NCI-H1105 (cell line): ENCODE measurements around the gene SUPT20H.
A peak's percentile ranks its signal among the peaks of the same experiment; 100 is the strongest.

Experiments
- DNase-seq: peaks from one replicate; lab custom pipeline; 2025; lab: John Stamatoyannopoulos, UW

The SUPT20H gene

GRCh38 chr13:36999054-36999714 is 60.3 kb downstream of the SUPT20H start, which contains the start of gene ALG5:
TSS of gene ALG5 (minus strand) at chr13:36999340. CDS start at chr13:36999300, 40 bp downstream.
- peak; percentile 78 for DNase-seq

GRCh38 chr13:36998624-36999041 is 60.9 kb downstream of the SUPT20H start:
- peak; percentile 10 for DNase-seq

DNA sequence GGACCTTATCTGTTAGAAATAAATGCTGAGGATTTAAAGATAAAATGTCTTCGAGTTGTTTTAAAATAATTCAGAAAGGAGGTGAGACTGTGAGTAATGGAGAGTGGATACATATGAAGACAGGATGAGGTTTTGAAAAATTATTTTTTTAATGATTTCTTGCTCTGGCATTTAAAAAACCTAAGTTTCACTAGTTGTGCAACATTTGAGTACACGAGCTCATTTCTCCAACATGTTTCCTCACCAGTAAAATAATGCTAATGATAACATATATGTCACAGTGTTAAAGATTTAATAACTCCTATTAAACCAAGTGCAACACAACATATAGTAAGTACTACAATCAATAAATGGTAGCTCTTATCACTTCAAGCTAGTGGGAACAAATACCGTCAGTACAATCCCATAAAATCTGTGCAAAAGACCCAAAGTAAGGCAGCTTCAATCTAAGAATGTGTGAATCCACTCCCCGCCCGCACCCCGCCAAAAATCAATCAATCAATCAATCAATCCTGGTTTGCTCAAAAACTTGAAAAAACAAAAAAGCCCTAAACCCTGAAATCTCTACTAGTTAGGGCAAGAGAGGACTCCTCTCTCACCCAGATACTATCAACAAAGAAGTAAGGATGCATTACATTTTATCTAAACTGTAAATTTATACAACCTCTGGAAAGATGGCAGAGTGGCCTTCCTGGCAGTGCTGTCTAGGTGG is 61.6 kb downstream of the SUPT20H start:
- no peak for DNase-seq

DNA sequence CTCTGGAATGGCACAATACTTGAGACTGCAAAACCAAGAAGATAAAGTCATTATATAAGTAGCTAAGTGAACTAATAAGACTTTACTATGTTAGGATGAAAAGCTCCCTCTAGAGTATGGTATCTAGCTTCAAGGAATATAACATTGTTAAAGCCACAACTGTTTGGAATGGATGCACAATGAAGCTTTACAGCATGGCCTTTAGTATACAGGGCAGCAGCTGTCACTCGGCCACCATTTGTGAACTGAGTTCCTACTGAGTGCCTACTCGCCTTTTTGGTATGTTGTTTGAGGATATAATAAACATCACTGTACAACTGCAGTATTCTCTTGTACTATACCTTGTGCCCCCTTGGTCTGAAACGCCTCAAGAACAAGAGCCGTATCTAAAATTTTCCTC is 67.1 kb downstream of the SUPT20H start:
- no peak for DNase-seq

- DNase-seq, result no peak
Observed at GRCh38 chr13:36986462-36987240, 72.8 kb downstream of the SUPT20H start.

GRCh38 chr13:36981156-36981743 is 78.2 kb downstream of the SUPT20H start:
- peak; percentile 15 for DNase-seq

- DNase-seq, result no peak
Observed at GRCh38 chr13:36979361-36980050, 80.0 kb downstream of the SUPT20H start.

DNA sequence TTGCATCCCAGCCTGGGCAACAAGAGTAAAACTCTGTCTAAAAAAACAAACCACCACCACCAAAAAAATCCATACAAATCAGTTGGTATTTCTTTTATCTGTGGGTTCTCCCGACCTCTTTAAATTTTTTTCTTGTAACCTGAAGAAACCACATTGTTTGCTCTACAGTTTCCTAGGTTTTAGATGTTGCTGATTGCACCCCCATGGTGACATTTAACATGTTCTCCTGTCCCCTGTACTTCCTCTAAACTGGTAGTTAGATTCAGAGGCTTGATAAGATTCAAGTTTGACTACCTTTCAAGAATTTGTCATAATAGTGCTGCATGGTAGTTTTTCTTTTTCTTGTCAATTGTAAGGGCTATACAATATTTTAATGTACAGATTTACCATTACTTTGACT is 84.3 kb downstream of the SUPT20H start:
- DNase-seq, result no peak

- no peak for DNase-seq
Observed at GRCh38 chr13:36973621-36974295, 85.7 kb downstream of the SUPT20H start.

DNA sequence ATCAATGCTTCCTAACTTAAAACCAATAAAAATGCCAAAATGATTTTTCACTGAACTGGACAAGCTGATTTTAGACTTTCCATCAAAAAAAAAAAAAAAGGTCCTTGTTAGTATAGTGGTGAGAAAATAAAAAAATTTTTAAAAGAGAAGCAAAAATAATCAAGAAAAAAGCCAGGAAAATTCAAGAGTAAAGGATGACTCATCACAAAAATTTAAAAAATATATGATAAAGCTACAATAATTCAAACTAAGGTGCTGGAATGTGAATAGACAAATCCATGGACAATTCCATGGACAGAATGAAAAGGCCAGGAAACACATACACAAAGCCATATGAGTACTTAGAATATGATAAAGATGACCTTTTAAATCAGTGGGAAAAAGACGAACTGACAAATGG is 86.5 kb downstream of the SUPT20H start:
- DNase-seq, result no peak

DNA sequence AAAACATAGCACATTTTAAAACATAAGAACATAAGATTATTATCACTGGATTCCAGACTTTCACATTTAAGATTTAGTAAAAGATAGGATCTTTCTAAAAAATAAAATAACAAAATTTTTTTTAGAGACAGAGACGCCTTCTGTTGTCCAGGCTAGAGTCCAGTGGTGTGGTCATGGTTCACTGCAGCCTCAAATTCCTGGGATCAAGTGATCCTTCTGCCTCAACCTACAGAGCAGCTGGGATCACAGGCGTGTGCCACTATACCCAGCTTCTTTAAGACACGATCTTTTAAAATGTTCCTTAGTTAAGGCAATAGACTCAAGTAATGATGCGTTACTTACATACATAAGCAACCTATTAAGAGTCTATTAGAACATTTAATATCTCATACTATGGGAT is 93.1 kb downstream of the SUPT20H start:
- DNase-seq, result no peak

DNA sequence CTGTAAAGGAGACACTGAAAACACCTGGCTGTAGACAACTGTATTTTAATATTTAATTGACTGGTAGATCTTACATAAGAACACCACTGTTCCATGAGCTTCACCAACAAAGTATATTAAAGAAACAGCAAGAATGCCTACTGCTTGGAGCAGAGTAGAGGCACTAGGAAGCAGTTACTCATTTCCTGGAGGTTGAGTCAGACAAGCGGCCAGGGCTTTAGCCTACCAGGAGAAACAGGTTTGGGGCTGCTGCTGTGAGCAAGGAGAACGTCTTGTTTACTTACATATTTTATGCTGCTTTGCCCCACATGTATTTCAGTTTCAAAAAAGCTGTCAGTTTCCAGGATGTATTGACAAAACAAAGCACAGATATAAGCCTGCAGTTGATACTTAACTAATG is 93.7 kb downstream of the SUPT20H start:
- DNase-seq, result no peak

- no peak for DNase-seq
Observed at GRCh38 chr13:36959456-36960116, 99.9 kb downstream of the SUPT20H start.
